ENCODE data around the gene SENP6.
"Not testable (repeated sequence)": the region's sequence is repeated elsewhere in the genome, so short reads cannot be mapped to it uniquely, and the experiment has no call there.

GRCh38 chr6:75731029-75731428, 129.3 kb downstream of the SENP6 start:
- TF ChIP-seq POLR2A (IDR thresholded peaks at IDR 0.05; ENCODE audit: low read length); GATA1 (IDR thresholded peaks at IDR 0.05; ENCODE audit: low read depth, low read length): not testable (repeated sequence)
